Measurements from ENCODE around the gene AFF3. TPM values are rescaled to one million over a fixed set of nuclear protein-coding genes. Genes with fewer than 3 reads are reported as not detected.

AFF3 gene
- total and polyA plus RNA-seq, 4 donors, result 0.48 to 5.3 (median 2.3) TPM

- TF ChIP-seq CTCF (IDR thresholded peaks at IDR 0.05; ENCODE audit: low read depth, low read length, missing input control) (no peak), SP1 (IDR thresholded peaks at IDR 0.05) (no peak), RAD21 (IDR thresholded peaks at IDR 0.05) (no peak), HNF4A (conservative IDR thresholded peaks at IDR 0.05) (no peak), GABPA (IDR thresholded peaks at IDR 0.05 in 1 of 2, conservative IDR thresholded peaks at IDR 0.05 in 1 of 2) (no peak)
These were observed 162.2 kb downstream of the AFF3 start (continued) for GRCh38 chr2:99980176-99980575.

- no peak overlapping the region for H3K27ac ChIP-seq (ENCODE audit: low read depth in 1 of 2, low read length in 2 of 2)
- TF ChIP-seq HNF4A (conservative IDR thresholded peaks at IDR 0.05) (no peak), FOXA2 (IDR thresholded peaks at IDR 0.05) (no peak), GABPA (IDR thresholded peaks at IDR 0.05 in 1 of 2, conservative IDR thresholded peaks at IDR 0.05 in 1 of 2) (no peak), RAD21 (IDR thresholded peaks at IDR 0.05) (no peak), EGR1 (IDR thresholded peaks at IDR 0.05; ENCODE audit: low read depth in 2 of 2) (no peak), SP1 (IDR thresholded peaks at IDR 0.05) (no peak), YY1 (IDR thresholded peaks at IDR 0.05) (no peak), CTCF (IDR thresholded peaks at IDR 0.05; ENCODE audit: low read depth, low read length, missing input control) (no peak), ATF3 (IDR thresholded peaks at IDR 0.05) (no peak), JUND (IDR thresholded peaks at IDR 0.05) (no peak), TAF1 (conservative IDR thresholded peaks at IDR 0.05) (no peak), ZBTB33 (IDR thresholded peaks at IDR 0.05) (no peak), MAX (IDR thresholded peaks at IDR 0.05) (no peak), REST (IDR thresholded peaks at IDR 0.05) (no peak)
- no peak overlapping the region for H3K4me3 ChIP-seq (ENCODE audit: low read depth in 1 of 3, low read length in 3 of 3)
- H3K9ac ChIP-seq (ENCODE audit: low read depth in 1 of 2, low read length in 2 of 2), result no peak overlapping the region
- no peaks in the 10 kb centered on the region for H3K27me3 ChIP-seq (ENCODE audit: control insufficient read depth in 4 of 4, insufficient read depth in 4 of 4, low read length in 3 of 4)
- WGBS, result 91% methylated on average over 1 of the region's 1 CpG
- H3K9me3 ChIP-seq (ENCODE audit: control insufficient read depth in 4 of 4, low read length in 3 of 4), result no peaks in the 10 kb centered on the region
- DNase-seq (ENCODE audit: low spot score), result no peak
- H3K36me3 ChIP-seq (ENCODE audit: control insufficient read depth in 4 of 4, insufficient read depth in 3 of 4, low read depth in 1 of 4, low read length in 3 of 4), result no peaks in the 10 kb centered on the region
- peaks cover 0 to 2% (median 0%) of the 10 kb centered on the region in 4 donors for H3K4me1 ChIP-seq (ENCODE audit: control insufficient read depth in 4 of 4, insufficient read depth in 4 of 4, low read length in 3 of 4)
These were observed 164.4 kb downstream of the AFF3 start for GRCh38 chr2:99977966-99978365.

All from liver (tissue), 9 donors.